OCI-LY3 (cell line): Measurements from ENCODE around the gene GPC3.

Experiments
- H2AFZ ChIP-seq: fragments of 200-600, 300-600 bp; shearing (Covaris generic); 2 replicates; pipeline ENCODE4 v1.6.0; 2014; ENCODE audit warnings: antibody characterized with exemption, low read depth, low read length
- H3K27ac ChIP-seq: fragments of 200-600, 300-600 bp; sonication (generic); 2 replicates; pipeline ENCODE4 v1.5.1; 2014; ENCODE audit warnings: mild to moderate bottlenecking, low read length, moderate library complexity, mixed read lengths
- H3K27me3 ChIP-seq: fragments of 200-600, 300-600 bp; sonication (generic); 2 replicates; pipeline ENCODE4 v1.6.1; 2014; ENCODE audit warnings: low read depth, low read length, mixed read lengths
- H3K36me3 ChIP-seq: fragments of 200-600, 300-600 bp; sonication (generic); replicated peaks from 2 replicates; pipeline ENCODE3; 2014; ENCODE audit warnings: low read depth, low read length, mixed read lengths
- H3K4me1 ChIP-seq: fragments of 300-600, 200-600 bp; sonication (generic); 2 replicates; pipeline ENCODE4 v1.6.1; 2014; ENCODE audit warnings: low read length, mixed read lengths
- H3K4me2 ChIP-seq: fragments of 200-600, 300-600 bp; sonication (generic); 2 replicates; pipeline ENCODE4 v1.6.1; 2014; ENCODE audit warnings: low read length, mixed read lengths
- H3K4me3 ChIP-seq: fragments of 300-600, 200-600 bp; sonication (generic); 2 replicates; pipeline ENCODE4 v1.5.1; 2014; ENCODE audit warnings: antibody characterized with exemption, mild to moderate bottlenecking, low read length, moderate library complexity
- H3K79me2 ChIP-seq: fragments of 300-600, 200-600 bp; shearing (Covaris generic); 2 replicates; pipeline ENCODE4 v1.6.1; 2014; ENCODE audit warnings: mild to moderate bottlenecking, low read length, mixed read lengths
- H3K9ac ChIP-seq: fragments of 300-600, 200-600 bp; shearing (Covaris generic); 2 replicates; pipeline ENCODE4 v1.6.0; 2014; ENCODE audit warnings: mild to moderate bottlenecking, low read length, moderate library complexity
- H3K9me3 ChIP-seq: fragments of 200-600, 300-600 bp; shearing (Covaris generic); 2 replicates; pipeline ENCODE4 v1.6.1; 2014; ENCODE audit warnings: low read length, mixed read lengths; ENCODE audit not compliant: insufficient read depth
- H4K20me1 ChIP-seq: fragments of 200-600, 300-600 bp; sonication (generic); 2 replicates; pipeline ENCODE4 v1.6.1; 2016; ENCODE audit warnings: low read length, mixed read lengths; ENCODE audit not compliant: insufficient read depth
- CTCF ChIP-seq: fragments of 200-600, 300-600 bp; sonication (generic); IDR thresholded peaks from 2 replicates; pipeline ENCODE4 v1.5.1; 2014; ENCODE audit warnings: antibody characterized with exemption, low read length, low read depth
- EZH2phosphoT487 ChIP-seq: fragments of 200-600 bp; shearing (Covaris generic); IDR thresholded peaks from 2 replicates; pipeline ENCODE4 v1.6.1; 2018; ENCODE audit warnings: antibody characterized with exemption, mixed run types, low read depth

Gene GPC3

GRCh38 chrX:133881893-133882292, 103.5 kb downstream of the GPC3 start:
- Histone ChIP-seq H3K36me3 (no peaks in the 10 kb centered on the region), H3K27me3 (no peaks in the 10 kb centered on the region), H3K9me3 (no peaks in the 10 kb centered on the region), H4K20me1 (no peaks in the 10 kb centered on the region), H3K4me3 (no peak overlapping the region), H3K27ac (no peak overlapping the region), H3K4me2 (no peak overlapping the region), H2AFZ (no peak overlapping the region), H3K4me1 (peaks cover 7% of the 10 kb centered on the region), H3K79me2 (no peaks in the 10 kb centered on the region), H3K9ac (no peak overlapping the region)
- no peak for TF ChIP-seq CTCF
- no peak for TF ChIP-seq EZH2phosphoT487

GRCh38 chrX:133881007-133881406, 104.4 kb downstream of the GPC3 start:
- no peaks in the 10 kb centered on the region for H3K27me3 ChIP-seq
- no peaks in the 10 kb centered on the region for H3K9me3 ChIP-seq
- H3K36me3 ChIP-seq: no peaks in the 10 kb centered on the region
- TF ChIP-seq EZH2phosphoT487: no peak
- no peak for TF ChIP-seq CTCF
- H3K4me2 ChIP-seq: no peak overlapping the region
- H3K9ac ChIP-seq: no peak overlapping the region
- H3K79me2 ChIP-seq: no peaks in the 10 kb centered on the region
- no peak overlapping the region for H3K27ac ChIP-seq
- H2AFZ ChIP-seq: no peak overlapping the region
- H4K20me1 ChIP-seq: no peaks in the 10 kb centered on the region
- H3K4me1 ChIP-seq: peaks cover 7% of the 10 kb centered on the region
- H3K4me3 ChIP-seq: no peak overlapping the region

GRCh38 chrX:133880032-133880443, 105.4 kb downstream of the GPC3 start:
- peak overlapping the region; percentile 36 for H3K4me2 ChIP-seq
- H3K9ac ChIP-seq: no peak overlapping the region
- no peak overlapping the region for H2AFZ ChIP-seq
- TF ChIP-seq CTCF: no peak
- no peak for TF ChIP-seq EZH2phosphoT487
- H3K36me3 ChIP-seq: no peaks in the 10 kb centered on the region
- no peak overlapping the region for H3K4me3 ChIP-seq
- no peaks in the 10 kb centered on the region for H4K20me1 ChIP-seq
- peaks cover 7% of the 10 kb centered on the region for H3K4me1 ChIP-seq
- H3K9me3 ChIP-seq: no peaks in the 10 kb centered on the region
- no peaks in the 10 kb centered on the region for H3K79me2 ChIP-seq
- H3K27me3 ChIP-seq: no peaks in the 10 kb centered on the region
- no peak overlapping the region for H3K27ac ChIP-seq

GRCh38 chrX:133878710-133879109, 106.7 kb downstream of the GPC3 start:
- TF ChIP-seq CTCF (no peak), EZH2phosphoT487 (no peak)
- no peaks in the 10 kb centered on the region for H3K36me3 ChIP-seq
- no peaks in the 10 kb centered on the region for H4K20me1 ChIP-seq
- H3K9ac ChIP-seq: no peak overlapping the region
- H3K79me2 ChIP-seq: no peaks in the 10 kb centered on the region
- peaks cover 7% of the 10 kb centered on the region for H3K4me1 ChIP-seq
- H3K4me2 ChIP-seq: no peak overlapping the region
- no peak overlapping the region for H3K4me3 ChIP-seq
- no peak overlapping the region for H2AFZ ChIP-seq
- H3K27ac ChIP-seq: no peak overlapping the region
- H3K27me3 ChIP-seq: no peaks in the 10 kb centered on the region
- H3K9me3 ChIP-seq: no peaks in the 10 kb centered on the region
